Glutamatergic neuron (in vitro differentiated cells): ENCODE data around the gene NUP93. TPM values are rescaled to one million over a fixed set of nuclear protein-coding genes. Genes with fewer than 3 reads are reported as not detected.

Experiments used
- microRNA-seq: library from miRNA; unstranded; fragments of <30 nt; microRNA quantifications from one replicate; pipeline ENCODE4, GENCODE V29; 2020; ENCODE audit not compliant: unreplicated experiment
- total RNA-seq: library from RNA; stranded (reverse); fragmentation: NEBNext Ultra II Directional; extraction: Animal tissue kit (Norgen Biotek cat#: 25700); gene quantifications from one replicate; pipeline ENCODE4 v1.2.1, GENCODE V29; 2021; ENCODE audit not compliant: unreplicated experiment

The NUP93 gene
- total RNA-seq, 1 donor from 2014 or later = 84.1 TPM

Small RNA genes lying within 50 kb of the gene (microRNA-seq; reads per million reads assigned to microRNA genes)
- 219 reads per million, percentile 81 among the genes with 10 or more reads in this experiment for gene MIR138-2

Other genes with a start within 250 kb of the NUP93 start
- gene BBS2, start 210.1 kb upstream of the NUP93 start, total RNA-seq = 40.7 TPM
- not detected for gene MT4, start 165.1 kb upstream of the NUP93 start, total RNA-seq
- not detected for gene MT3, start 140.6 kb upstream of the NUP93 start, total RNA-seq
- not detected for gene MT2A, start 121.5 kb upstream of the NUP93 start, total RNA-seq
- not detected for gene MT1E, start 104.3 kb upstream of the NUP93 start, total RNA-seq
- not detected for gene MT1M, start 97.5 kb upstream of the NUP93 start, total RNA-seq
- gene MT1A, start 91.5 kb upstream of the NUP93 start, total RNA-seq = not detected
- gene MT1B, start 78.2 kb upstream of the NUP93 start, total RNA-seq = not detected
- gene MT1F, start 72.2 kb upstream of the NUP93 start, total RNA-seq = 3.4 TPM
- not detected for gene MT1G, start 62.1 kb upstream of the NUP93 start, total RNA-seq
- gene MT1H, start 60.3 kb upstream of the NUP93 start, total RNA-seq = not detected
- gene MT1X, start 47.7 kb upstream of the NUP93 start, total RNA-seq = 9.5 TPM
- not detected for gene SLC12A3, start 135.1 kb downstream of the NUP93 start, total RNA-seq
- gene HERPUD1, start 202.0 kb downstream of the NUP93 start, total RNA-seq = 160 TPM
- not detected for gene CETP, start 231.8 kb downstream of the NUP93 start, total RNA-seq